NOMO-1 (cell line): ENCODE results near the gene FLT3LG.
A peak's percentile ranks its signal among the peaks of the same experiment; 100 is the strongest.
"Not testable (repeated sequence)": the region's sequence is repeated elsewhere in the genome, so short reads cannot be mapped to it uniquely, and the experiment has no call there.

Source experiments
- DNase-seq, 2 experiments: peaks; one replicate each; lab custom pipeline; 2025; ENCODE audit not compliant: unreplicated experiment in 2 of 2; lab: John Stamatoyannopoulos, UW

The FLT3LG gene

GRCh38 chr19:49440439-49441209 is 33.4 kb upstream of the FLT3LG start:
- DNase-seq, result no peak

GRCh38 chr19:49441210-49441959 is 32.6 kb upstream of the FLT3LG start, which contains the start of gene SLC17A7:
Gene SLC17A7, minus strand, starts transcription at chr19:49441527. Its CDS starts 148 bp downstream, at chr19:49441379.
- DNase-seq, result no peak

- DNase-seq, result no peak
These were observed 32.1 kb upstream of the FLT3LG start for GRCh38 chr19:49441960-49442350.

GRCh38 chr19:49442354-49442753 is 31.7 kb upstream of the FLT3LG start:
- DNase-seq, result no peak

GRCh38 chr19:49442771-49443365 is 31.1 kb upstream of the FLT3LG start:
- DNase-seq, result peak in 1 of 2 experiments; percentile 72

- peak; percentile 89 to 90 for DNase-seq
These were observed 30.5 kb upstream of the FLT3LG start for GRCh38 chr19:49443366-49444099.

- DNase-seq, result not testable (repeated sequence)
These were observed 29.8 kb upstream of the FLT3LG start for GRCh38 chr19:49444100-49444700.

- no peak for DNase-seq
These were observed 28.0 kb upstream of the FLT3LG start for GRCh38 chr19:49445997-49446396.

GRCh38 chr19:49447485-49448431 is 26.3 kb upstream of the FLT3LG start:
- DNase-seq, result no peak

GRCh38 chr19:49448432-49448786 is 25.6 kb upstream of the FLT3LG start:
- no peak for DNase-seq

- no peak for DNase-seq
These were observed 23.6 kb upstream of the FLT3LG start for GRCh38 chr19:49450405-49450804.

- peak; percentile 95 to 99 for DNase-seq
These were observed 22.4 kb upstream of the FLT3LG start, which contains the start of gene PIH1D1 for GRCh38 chr19:49451430-49452181. Gene PIH1D1, minus strand, starts transcription at chr19:49451814. Its CDS starts 240 bp downstream, at chr19:49451574.

GRCh38 chr19:49453013-49453756 is 20.8 kb upstream of the FLT3LG start, which contains the start of gene ALDH16A1:
Gene ALDH16A1, plus strand, starts transcription at chr19:49453225. Its CDS starts 107 bp downstream, at chr19:49453332.
- DNase-seq, result peak; percentile 94 to 96

GRCh38 chr19:49453757-49454240 is 20.2 kb upstream of the FLT3LG start:
- DNase-seq, result no peak

- no peak for DNase-seq
These were observed 18.2 kb upstream of the FLT3LG start for GRCh38 chr19:49455773-49456172.

- no peak for DNase-seq
These were observed 17.7 kb upstream of the FLT3LG start for GRCh38 chr19:49456326-49456725.

- DNase-seq, result no peak
These were observed 15.5 kb upstream of the FLT3LG start for GRCh38 chr19:49458567-49458903.

- DNase-seq, result no peak
These were observed 14.6 kb upstream of the FLT3LG start for GRCh38 chr19:49459388-49459787.
